Skeletal muscle tissue (tissue), 4 donors: ENCODE data around the gene NLRP10. TPM values are rescaled to one million over a fixed set of nuclear protein-coding genes. Genes with fewer than 3 reads are reported as not detected.

Source experiments
- H3K27ac ChIP-seq: one replicate; pipeline ENCODE4 v1.7.0; 2013; ENCODE audit warnings: mild to moderate bottlenecking, low read depth, low read length, inconsistent platforms
- H3K27me3 ChIP-seq, 3 donors: one replicate each; pipeline ENCODE4 v1.7.0; 2013; ENCODE audit warnings: low read length in 3 of 3; ENCODE audit not compliant: control insufficient read depth in 3 of 3, insufficient read depth in 3 of 3
- H3K36me3 ChIP-seq, 3 donors: one replicate each; pipeline ENCODE4 v1.7.0; 2013; ENCODE audit warnings: low read length in 3 of 3; ENCODE audit not compliant: control insufficient read depth in 3 of 3, insufficient read depth in 3 of 3
- H3K4me1 ChIP-seq, 3 donors: one replicate each; pipeline ENCODE4 v1.7.0; 2013; ENCODE audit warnings: low read length in 3 of 3, mild to moderate bottlenecking in 3 of 3; ENCODE audit not compliant: control insufficient read depth in 3 of 3, insufficient read depth in 3 of 3
- H3K4me3 ChIP-seq, 3 donors: one replicate each; pipeline ENCODE4 v1.7.0; 2013; ENCODE audit warnings: low read length in 3 of 3
- H3K9ac ChIP-seq, 3 donors: one replicate each; pipeline ENCODE4 v1.7.0; 2013; ENCODE audit warnings: low read length in 3 of 3, mild to moderate bottlenecking in 3 of 3, moderate library complexity in 2 of 3, low read depth in 1 of 3
- H3K9me3 ChIP-seq, 3 donors: one replicate each; pipeline ENCODE4 v1.7.0; 2013; ENCODE audit warnings: low read length in 3 of 3; ENCODE audit not compliant: control insufficient read depth in 3 of 3
- total RNA-seq: library from RNA; depleted of rRNA; stranded (reverse); fragments of >200 nt; gene quantifications from one replicate; pipeline ENCODE4 v1.2.3, GENCODE V29; 2014
- donor health status: Osteomylitis.

NLRP10 gene
- total RNA-seq, 1 donor from 2014 or later: not detected

DNA sequence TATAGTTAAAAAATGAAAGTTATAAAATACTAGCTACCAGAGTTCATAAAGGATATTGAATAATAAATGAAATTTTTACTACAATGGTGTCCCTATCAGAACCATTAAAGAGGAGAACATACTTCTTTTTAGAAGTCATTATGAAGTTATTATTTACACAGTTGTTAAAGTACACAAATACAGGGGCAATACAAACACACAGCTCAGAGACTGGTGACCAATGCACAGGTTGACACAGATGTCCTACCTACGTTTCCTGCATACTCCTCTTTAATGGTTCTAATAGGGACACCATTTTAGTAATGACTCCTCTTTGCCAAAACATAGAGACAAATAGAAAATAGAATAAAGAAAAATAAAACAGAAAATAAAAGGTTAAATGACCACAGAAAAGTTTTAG lies 10.1 kb downstream of the NLRP10 start:
- Histone ChIP-seq H3K9me3 (no peaks in the 10 kb centered on the region), H3K4me3 (no peak overlapping the region), H3K27ac (no peak overlapping the region), H3K9ac (no peak overlapping the region), H3K4me1 (no peaks in the 10 kb centered on the region), H3K27me3 (no peaks in the 10 kb centered on the region), H3K36me3 (no peaks in the 10 kb centered on the region)

DNA sequence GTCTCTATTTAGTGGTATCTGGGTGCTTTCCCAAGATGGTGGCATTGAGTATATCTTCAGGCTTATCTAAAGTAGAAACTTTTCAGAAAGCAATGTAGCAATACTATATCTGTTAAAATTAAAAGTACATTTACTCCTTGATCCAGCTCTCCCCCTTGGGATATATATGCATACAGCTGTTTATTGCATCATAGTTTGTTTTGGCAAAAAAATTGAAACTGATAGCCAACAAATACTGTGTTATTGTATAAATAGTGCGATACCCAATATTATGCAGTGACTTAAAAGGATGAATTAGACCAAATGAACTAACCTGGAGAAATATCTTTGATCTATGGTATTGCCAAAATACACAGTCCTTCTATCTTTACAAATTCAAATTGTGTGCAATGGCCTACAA lies 15.3 kb downstream of the NLRP10 start:
- Histone ChIP-seq H3K4me3 (no peak overlapping the region), H3K4me1 (no peaks in the 10 kb centered on the region), H3K27ac (no peak overlapping the region), H3K27me3 (no peaks in the 10 kb centered on the region), H3K9me3 (peaks cover 1 to 3% (median 2%) of the 10 kb centered on the region in 3 donors), H3K36me3 (no peaks in the 10 kb centered on the region), H3K9ac (no peak overlapping the region)

DNA sequence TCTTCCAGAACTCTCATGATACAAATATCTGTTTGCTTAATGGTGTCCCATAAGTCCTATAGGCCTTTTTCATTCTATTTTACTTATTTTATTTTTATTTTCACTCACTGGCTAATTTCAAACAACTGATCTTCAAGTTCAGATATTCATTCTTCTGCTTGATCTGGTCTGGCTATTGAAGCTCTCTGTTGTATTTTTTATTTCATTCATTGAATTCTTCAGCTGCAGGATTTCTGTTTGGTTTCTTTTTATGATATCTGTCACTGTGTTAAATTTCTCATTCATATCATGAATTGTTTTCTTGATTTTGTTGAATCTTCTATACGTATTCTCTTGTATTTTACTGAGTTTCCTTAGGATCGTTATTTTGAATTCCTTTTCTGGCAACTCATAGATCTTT lies 21.1 kb downstream of the NLRP10 start:
- H3K36me3 ChIP-seq: no peaks in the 10 kb centered on the region
- no peaks in the 10 kb centered on the region for H3K4me1 ChIP-seq
- H3K4me3 ChIP-seq: no peak overlapping the region
- no peak overlapping the region for H3K9ac ChIP-seq
- H3K27ac ChIP-seq: no peak overlapping the region
- H3K9me3 ChIP-seq: peaks cover 3 to 9% (median 6%) of the 10 kb centered on the region in 3 donors
- H3K27me3 ChIP-seq: no peaks in the 10 kb centered on the region

DNA sequence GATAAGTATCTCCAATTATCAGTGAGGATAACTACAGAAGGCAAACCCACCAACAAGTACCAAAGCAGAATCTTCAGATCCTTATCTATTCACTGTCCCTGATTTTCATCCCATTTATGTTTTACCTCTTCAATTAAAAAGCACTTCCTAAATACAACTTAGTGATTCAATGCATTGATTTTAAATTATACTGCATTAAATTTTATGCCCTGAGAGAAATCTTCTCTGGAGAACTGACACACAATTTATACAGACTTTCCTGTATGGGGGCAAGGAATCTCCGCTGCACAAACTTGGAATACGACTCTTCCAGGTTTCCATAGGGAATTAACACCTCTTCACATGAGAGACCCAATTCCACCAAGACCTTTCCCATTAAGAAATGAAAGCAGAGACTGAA lies 23.6 kb downstream of the NLRP10 start, which contains the start of gene OR10A3:
TSS of gene OR10A3 (minus strand) at position 101 of the 400 bp plus-strand sequence. CDS start 2,188 bp downstream, outside the sequence.
- H3K4me3 ChIP-seq: no peak within 1 kb of the TSS
- no peaks in the 10 kb centered on the region for H3K4me1 ChIP-seq
- H3K9ac ChIP-seq: no peak within 1 kb of the TSS
- peaks cover 3 to 9% (median 6%) of the 10 kb centered on the region in 3 donors for H3K9me3 ChIP-seq
- H3K27ac ChIP-seq: no peak within 1 kb of the TSS
- no peaks in the 10 kb centered on the region for H3K27me3 ChIP-seq
- no peaks in the 10 kb centered on the region for H3K36me3 ChIP-seq

DNA sequence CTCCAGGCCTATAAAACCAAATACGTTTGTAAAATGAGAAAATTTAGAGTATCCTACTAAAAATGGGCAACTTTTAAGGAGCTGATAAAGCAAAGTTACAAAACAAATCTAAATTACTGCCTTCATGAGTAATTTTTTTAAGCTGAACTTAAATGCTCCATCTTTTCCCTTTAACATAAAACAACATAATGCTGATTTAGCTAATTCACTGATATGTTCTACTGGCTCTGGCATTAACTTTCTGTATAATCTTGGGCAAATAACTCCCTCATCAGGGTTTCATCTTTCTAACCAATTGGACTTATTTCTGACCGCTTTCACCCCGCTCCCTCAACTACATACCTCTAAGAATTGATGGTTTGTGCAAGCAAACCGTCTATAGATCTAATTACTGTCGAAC lies 24.1 kb downstream of the NLRP10 start:
- Histone ChIP-seq H3K27me3 (no peaks in the 10 kb centered on the region), H3K4me3 (no peak overlapping the region), H3K9me3 (peaks cover 3 to 9% (median 6%) of the 10 kb centered on the region in 3 donors), H3K36me3 (no peaks in the 10 kb centered on the region), H3K9ac (no peak overlapping the region), H3K27ac (no peak overlapping the region), H3K4me1 (no peaks in the 10 kb centered on the region)

DNA sequence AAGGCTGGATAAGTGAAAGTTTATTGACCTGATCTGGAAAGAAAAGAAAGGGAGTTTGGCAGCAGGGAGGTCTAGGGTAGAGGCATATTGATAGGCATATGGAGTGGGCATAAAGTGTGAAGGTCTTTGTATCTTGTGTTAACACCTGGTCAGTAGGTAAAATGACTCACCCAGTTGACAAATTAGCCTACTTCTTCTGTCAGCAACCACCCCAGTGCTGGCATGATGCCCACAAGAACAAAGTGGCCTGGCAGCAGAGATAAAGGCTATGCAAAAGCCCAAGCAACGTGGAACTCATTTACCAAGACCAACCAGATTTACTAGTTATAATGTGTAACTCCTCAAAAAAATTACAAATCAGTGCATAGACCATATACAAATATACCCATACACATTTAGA lies 28.6 kb downstream of the NLRP10 start:
- Histone ChIP-seq H3K27me3 (no peaks in the 10 kb centered on the region), H3K4me1 (no peaks in the 10 kb centered on the region), H3K27ac (no peak overlapping the region), H3K9me3 (no peaks in the 10 kb centered on the region), H3K36me3 (no peaks in the 10 kb centered on the region), H3K4me3 (no peak overlapping the region), H3K9ac (no peak overlapping the region)

DNA sequence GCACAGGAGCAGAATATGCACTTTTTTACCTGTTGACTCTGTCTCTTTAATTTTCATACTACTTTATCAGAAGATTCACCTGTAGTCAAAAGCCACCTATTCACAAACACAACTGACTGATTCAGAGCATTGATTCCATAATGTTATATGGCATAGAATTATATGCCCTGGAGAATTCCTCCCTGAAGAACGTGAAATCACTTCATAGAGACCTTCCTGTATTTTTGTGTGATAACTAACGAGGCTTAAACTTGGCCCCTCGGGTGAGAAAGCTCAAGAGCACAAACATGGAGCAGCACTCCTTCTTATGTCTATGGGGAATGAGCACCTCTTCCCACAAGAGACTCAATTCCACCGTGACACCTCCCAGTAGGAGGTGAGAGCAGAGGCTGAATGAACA lies 34.1 kb downstream of the NLRP10 start, which contains the start of gene OR10A6:
TSS of gene OR10A6 (minus strand) at position 101 of the 400 bp plus-strand sequence. CDS start 2,606 bp downstream, outside the sequence.
- Histone ChIP-seq H3K36me3 (no peaks in the 10 kb centered on the region), H3K27me3 (no peaks in the 10 kb centered on the region), H3K9ac (no peak within 1 kb of the TSS), H3K27ac (no peak within 1 kb of the TSS), H3K4me3 (no peak within 1 kb of the TSS), H3K9me3 (peaks cover 0 to 3% (median 0%) of the 10 kb centered on the region in 3 donors), H3K4me1 (no peaks in the 10 kb centered on the region)

DNA sequence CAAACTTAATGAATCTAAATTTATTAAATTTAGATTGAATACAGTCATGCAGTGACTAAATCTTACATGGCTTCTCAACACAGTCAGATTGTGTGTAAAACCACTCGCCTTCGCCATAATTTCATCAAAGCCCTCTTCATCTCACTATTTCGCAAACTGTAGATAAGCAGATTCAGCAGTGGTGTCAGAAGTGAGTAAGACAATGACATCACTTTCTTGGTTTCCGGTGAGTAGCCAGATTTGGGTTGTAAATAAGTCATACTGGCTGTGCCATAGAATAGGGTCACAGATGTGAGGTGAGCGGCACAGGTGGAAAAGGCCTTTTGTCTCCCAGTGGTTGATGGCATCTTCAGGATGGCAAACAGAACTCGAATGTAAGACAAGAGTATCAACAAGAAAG lies 37.6 kb downstream of the NLRP10 start:
- H3K4me3 ChIP-seq: no peak overlapping the region
- H3K36me3 ChIP-seq: no peaks in the 10 kb centered on the region
- H3K9ac ChIP-seq: no peak overlapping the region
- H3K9me3 ChIP-seq: peaks cover 0 to 3% (median 0%) of the 10 kb centered on the region in 3 donors
- H3K27me3 ChIP-seq: no peaks in the 10 kb centered on the region
- no peak overlapping the region for H3K27ac ChIP-seq
- no peaks in the 10 kb centered on the region for H3K4me1 ChIP-seq

DNA sequence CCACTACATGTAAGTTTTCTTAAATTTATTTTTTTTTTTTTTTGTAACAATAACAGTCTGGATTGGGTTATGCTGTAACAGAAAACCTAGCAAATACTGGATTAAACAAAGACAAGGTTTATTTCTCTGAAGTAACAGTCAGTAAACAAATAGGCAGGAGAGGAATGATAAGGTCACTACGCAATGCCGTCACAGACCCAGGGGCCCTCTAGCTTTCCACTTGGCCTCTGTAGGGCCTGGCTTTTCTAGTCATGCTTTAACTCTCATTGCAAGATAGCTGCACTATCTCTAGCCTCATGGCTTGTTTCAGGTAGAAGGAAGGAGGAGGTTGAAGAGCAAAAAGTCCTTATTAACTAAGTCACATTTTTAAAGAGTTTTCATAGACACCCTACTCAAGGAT lies 40.7 kb downstream of the NLRP10 start:
- Histone ChIP-seq H3K9ac (no peak overlapping the region), H3K27me3 (no peaks in the 10 kb centered on the region), H3K36me3 (no peaks in the 10 kb centered on the region), H3K4me3 (no peak overlapping the region), H3K27ac (no peak overlapping the region), H3K9me3 (no peaks in the 10 kb centered on the region), H3K4me1 (no peaks in the 10 kb centered on the region)

DNA sequence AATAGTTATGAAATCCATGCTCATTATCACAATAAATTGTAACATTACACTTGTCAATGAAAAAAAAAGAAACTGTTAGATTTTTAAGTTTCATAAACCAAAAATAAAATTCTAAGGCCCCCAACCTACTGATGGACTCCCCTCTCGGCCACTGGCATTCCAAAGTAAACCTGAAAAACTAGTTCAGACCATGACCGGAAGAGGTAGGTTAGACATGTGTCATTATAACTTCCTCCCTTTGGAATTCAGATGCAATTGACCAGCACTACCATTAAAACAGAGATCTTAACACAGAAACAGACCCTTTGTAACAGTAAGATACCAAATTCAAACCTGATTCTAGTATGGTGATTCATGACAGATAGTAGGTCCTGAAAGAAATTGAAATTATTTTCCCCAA lies 47.1 kb downstream of the NLRP10 start:
- Histone ChIP-seq H3K9me3 (no peaks in the 10 kb centered on the region), H3K36me3 (no peaks in the 10 kb centered on the region), H3K4me1 (no peaks in the 10 kb centered on the region), H3K9ac (no peak overlapping the region), H3K4me3 (no peak overlapping the region), H3K27ac (no peak overlapping the region), H3K27me3 (no peaks in the 10 kb centered on the region)
